HEK293 (cell line): Measurements from ENCODE around the gene TAS1R2.

Experiments used
- ZIC2 ChIP-seq: fragments of 450-650 bp; formaldehyde crosslinking; IDR thresholded peaks from 2 replicates; pipeline ENCODE4 v1.5.1; 2016; ENCODE audit warnings: missing biosample characterization, missing genetic modification characterization
- ZNF664 ChIP-seq: fragments of 450-650 bp; formaldehyde crosslinking; IDR thresholded peaks from 2 replicates; pipeline ENCODE4 v1.5.1; 2016; ENCODE audit warnings: missing biosample characterization, missing genetic modification characterization

- no peak for TF ChIP-seq ZNF664 (tag by site-specific recombination)
- no peak for TF ChIP-seq ZIC2
Measured at GRCh38 chr1:18880585-18880984, 21.1 kb upstream of the TAS1R2 start.
